NCI-H2081 treated with DMSO at 0.1 percent for 48 hours (cell line): ENCODE data around the gene NUP93.
"Not testable (repeated sequence)": the region's sequence is repeated elsewhere in the genome, so short reads cannot be mapped to it uniquely, and the experiment has no call there.

Experiments
- DNase-seq: peaks from one replicate; lab custom pipeline; 2025; lab: John Stamatoyannopoulos, UW

The NUP93 gene

DNA sequence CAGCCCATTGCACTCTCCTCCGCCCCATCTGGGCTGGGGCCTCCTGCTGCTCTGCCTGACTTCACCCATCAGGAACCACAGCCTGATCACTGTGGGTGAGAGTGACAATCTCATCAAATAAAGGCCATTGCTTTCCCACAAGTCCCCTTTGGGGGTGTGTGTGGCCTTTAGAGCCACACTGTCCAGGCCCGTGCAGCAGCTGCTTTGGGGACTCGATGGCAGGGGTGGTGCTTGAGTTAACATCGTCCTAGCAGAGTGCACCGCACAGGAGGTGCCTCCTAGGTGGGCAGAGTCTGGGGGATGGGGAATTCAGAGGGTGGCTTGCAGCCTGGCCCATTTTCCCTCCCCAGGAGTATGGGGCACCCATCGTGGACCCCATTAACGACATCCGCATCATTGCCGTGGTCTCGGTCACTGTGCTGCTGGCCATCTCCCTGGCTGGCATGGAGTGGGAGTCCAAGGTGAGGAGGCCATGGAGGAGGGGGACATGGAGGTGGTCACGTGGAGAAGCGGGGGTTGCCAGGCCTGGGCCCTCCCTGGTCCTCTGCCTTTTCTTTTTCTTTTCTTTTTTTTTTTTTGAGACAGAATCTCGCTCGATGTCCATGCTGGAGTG, 140.5 kb downstream of the NUP93 start:
- DNase-seq = no peak

DNA sequence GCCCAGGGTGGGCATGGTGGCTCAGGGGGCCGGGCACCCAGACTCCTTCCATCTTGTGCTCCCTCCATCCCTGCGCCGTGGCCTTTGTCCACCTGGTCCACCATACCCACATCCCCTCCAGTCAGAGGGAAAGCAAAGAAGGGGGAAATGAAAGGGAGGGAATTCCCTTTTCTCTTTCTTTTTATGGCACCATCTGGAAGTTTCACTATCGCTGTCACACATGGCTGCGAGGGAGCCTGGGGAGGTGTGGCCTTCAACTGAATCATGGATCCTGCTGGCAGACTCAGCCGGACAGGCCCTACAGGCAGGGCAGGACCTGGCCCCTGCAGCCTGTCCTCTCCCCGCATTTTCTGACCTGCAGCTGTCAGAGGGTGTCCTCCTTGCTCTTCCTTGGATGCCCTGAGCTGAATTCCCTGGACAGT, 141.3 kb downstream of the NUP93 start:
- DNase-seq = no peak

DNA sequence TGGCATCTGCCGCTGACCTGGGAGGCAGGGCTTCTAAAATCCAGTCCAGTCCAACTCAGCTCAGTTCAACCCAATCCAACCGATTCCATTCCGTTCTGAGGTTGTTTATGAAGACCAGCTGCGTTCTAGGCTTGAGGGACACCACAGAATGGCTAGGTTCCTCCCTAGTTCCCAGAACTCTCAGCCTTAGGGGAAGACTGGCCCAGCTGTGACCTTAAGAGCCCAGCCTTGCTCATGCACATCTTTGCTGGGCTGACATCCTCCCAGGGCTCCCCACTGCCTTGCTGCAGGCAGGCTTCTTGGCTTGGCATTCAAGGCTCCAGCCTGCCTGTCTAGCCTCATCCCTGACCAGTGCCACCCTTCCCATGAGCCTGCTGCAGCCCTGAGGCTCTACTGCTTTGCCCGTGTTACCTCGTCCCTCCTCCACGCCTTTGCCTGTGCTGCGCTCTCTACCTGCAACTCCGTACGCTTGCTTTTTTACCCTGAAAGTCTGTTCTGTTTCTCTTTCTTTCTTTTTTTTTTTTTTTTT, 143.0 kb downstream of the NUP93 start:
- DNase-seq = no peak

DNA sequence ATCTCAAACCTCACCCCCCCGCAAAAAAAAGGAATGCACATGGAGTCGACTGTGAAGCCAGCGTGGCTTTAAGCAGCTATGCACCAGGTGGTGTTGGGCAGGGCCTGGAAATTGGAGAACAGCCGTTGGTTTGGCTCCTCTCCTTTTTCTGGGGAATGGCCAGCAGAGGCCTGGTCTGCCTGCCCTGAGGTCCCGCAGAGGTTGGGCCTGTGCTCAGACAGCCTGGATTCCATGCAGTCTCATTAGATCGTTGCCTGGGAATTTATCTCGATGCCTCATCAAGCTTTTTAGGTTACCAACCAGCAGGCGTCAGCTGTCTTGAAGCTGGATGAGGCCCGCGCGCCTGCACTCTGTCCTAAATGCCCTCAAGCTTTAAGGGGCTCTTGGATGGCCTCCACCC, 144.9 kb downstream of the NUP93 start:
- no peak for DNase-seq

DNA sequence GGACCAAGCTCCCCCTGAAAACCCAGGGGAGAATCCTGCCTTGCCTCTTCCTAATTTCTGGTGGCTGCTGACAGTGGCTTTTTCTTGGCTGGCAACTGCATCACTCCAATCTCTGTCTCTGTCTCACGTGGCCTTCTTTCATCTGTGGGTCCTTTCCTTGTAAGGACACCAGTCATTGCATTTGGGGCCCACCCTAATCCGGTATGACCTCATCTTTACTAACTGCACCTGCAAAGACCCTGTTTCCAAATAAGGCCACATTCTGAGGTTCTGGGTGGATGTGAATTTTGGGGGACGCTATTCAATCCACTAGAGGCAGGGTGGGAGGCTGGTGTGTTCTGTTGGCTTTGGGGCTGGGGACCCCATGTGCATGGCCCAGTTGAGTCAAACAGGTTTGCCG, 146.1 kb downstream of the NUP93 start:
- no peak for DNase-seq

DNA sequence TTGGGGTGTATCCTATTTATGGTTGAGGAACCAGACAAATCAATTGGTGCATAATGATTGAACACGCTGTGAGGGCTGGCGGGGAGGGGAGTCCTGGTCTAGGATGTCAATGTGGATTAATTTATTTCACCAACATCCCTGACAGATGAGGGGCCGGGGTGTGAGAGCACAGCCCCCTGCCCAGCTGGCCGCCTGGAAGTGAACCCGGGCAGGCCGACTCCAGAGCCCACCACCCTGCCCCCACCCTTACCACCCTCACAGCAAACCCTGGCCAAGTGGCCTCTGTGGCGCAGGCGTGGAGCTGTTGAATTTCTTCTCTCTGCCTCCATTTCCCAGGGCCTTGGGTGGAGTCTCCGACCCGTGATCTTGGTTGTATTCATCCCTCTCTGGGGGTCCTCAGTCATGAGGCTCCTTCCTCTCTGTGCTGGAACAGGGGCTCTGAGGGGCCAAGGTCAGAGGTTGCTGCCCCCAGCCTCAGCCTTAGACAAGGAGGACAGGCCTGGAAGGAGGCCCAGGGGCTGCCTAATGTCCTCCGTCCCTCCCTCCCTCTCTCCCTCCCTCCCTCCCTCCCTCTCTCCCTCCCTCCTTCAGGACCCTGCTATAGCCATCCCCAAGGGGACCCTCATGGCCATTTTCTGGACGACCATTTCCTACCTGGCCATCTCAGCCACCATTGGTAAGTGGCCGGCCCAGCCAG, 147.7 kb downstream of the NUP93 start:
- DNase-seq = no peak

DNA sequence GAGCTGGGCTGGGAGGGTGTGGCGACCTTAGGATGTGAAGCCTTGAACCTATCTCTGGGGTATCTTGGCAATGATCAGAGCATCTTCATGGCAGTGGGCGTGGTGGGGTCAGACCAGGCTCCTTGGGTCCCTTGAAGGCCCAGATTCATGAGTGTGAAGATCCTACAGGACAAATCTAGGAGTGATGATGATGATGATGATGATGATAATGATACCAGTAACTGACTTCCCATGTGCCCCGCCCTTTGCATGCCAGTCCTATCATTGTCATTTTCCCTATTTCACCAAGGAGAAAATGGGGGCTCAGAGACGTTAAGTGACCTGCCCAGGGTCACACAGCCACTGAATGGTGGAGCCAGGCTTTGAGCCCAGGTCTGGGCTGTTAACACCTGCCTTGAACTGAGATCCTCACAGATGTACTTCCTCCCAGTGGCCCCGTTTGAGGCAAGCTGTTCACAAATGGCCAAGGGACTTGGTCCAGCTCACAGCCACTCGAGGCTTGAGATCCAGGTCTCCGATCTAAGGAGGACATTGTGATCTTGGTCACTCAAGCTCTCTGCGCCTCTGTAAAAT, 148.4 kb downstream of the NUP93 start:
- DNase-seq = no peak

DNA sequence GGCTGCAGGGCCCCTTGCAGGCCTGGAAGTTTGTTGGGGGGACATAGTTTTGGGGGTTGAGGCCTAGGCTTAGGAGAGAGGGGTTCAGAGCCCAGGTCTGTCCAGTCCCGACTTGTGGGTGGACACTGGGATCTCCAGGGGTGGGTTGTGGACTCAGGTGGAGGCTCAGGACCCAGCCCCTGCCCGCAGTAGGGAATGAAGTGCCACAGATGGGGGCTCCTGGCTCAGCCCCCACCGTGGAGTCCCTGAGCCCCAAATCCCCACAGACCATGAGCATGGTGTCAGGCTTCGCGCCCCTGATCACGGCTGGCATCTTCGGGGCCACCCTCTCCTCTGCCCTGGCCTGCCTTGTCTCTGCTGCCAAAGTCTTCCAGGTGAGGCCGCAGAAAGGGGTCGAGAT, 149.3 kb downstream of the NUP93 start:
- no peak for DNase-seq

DNA sequence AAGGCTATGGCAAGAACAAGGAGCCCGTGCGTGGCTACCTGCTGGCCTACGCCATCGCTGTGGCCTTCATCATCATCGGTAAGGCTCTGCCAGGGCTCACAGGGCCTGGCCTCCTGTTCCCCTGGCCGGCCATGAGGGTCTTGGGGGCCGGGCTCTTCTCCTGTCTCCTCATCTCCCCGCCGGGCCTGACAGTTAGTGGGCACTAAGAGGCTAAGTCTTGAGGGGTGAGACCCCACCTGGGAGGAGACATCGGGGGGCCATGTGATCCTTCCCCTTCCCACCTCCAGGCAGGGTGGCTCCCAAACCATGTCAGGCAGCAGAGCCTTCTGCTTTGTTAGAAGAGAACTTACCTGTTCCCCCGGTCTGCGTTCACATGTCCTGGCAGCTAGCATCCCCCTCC, 150.2 kb downstream of the NUP93 start:
- no peak for DNase-seq

DNA sequence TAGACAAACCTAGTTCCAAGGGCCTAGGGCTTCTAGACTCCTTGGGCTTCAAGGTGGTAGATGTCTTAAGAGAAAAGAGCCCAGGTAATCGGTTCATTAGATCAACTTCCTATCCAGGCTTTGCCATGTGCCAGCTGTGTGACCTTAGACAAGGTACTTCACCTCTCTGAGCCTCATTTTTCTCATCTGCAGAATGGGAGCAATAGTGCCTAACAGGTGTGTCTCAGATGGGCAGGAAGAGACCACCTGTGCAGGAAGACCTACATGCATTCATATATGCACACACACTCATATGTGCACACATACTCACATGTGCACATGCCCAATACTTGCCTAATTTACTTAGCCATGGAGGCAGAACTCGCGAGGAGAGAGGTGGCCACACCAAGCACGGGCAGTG, 150.8 kb downstream of the NUP93 start:
- DNase-seq = no peak

DNA sequence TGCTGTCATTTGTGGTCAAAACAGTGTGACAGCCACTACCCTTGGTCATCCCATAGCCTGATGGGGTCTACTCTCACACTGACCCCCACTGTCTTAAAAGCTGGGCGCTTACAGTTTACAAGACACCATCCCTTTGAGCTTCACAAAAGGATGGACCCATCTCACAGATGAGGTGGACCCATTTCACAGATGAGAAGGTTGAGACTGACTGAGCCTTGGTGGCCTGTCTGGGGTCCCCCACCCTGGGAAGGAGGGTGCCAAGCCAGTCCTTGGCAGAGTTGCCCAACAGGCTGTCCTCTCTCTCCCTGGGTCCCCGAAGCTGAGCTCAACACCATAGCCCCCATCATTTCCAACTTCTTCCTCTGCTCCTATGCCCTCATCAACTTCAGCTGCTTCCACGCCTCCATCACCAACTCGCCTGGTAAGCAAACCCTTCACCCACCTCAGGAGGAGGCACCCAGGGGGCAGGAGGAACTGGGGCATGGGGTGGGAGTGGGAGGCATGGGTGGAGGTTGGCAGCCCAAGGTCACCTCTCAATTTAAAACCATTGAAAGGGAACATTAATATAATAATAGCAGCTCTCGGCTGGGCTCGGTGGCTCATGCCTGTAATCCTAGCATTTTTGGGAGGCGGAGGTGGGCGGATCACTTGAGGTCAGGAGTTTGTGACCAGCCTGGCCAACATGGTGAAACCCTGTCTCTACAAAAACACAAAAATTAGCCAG, 152.3 kb downstream of the NUP93 start:
- no peak for DNase-seq

DNA sequence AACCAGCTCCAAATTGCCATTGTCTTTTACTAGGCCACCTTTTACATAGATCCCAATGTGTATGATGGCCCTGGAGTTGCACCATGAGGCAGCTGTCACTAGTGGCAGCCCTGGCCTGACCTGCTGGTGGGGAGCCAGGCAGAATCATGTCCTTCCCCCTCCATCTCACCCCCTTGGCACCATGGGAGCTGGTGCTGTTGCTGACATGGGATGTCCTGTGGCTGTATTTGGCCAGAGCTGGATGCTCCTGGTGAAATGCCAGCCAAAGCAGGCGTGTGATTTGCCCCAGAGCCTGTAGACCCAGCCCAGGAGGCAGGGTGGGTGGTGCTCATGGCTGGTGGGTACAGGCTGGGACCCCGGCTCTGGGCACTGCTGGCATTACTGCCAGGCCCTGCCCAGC, 153.7 kb downstream of the NUP93 start:
- no peak for DNase-seq

DNA sequence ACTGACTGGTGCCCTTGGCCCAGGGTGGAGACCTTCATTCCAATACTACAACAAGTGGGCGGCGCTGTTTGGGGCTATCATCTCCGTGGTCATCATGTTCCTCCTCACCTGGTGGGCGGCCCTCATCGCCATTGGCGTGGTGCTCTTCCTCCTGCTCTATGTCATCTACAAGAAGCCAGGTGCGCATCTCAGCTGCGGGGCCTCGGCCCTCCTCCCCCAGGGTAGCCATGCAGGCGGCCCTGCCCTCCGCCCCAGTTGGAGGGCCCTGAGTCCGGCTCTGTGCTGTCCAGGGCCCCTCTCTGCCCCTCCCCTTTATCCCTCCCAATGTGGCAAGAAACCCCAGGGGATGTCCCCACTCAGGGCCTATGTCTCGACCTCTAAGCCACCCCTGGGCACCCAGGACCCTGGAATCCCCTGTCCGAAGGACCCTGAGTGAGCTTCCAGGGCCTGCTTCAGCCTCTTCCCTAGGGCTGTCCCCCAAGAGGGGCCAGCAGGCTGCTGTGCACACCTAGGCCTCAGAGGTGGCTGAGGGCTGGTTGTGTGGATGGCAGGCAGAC, 154.2 kb downstream of the NUP93 start:
- no peak for DNase-seq

DNA sequence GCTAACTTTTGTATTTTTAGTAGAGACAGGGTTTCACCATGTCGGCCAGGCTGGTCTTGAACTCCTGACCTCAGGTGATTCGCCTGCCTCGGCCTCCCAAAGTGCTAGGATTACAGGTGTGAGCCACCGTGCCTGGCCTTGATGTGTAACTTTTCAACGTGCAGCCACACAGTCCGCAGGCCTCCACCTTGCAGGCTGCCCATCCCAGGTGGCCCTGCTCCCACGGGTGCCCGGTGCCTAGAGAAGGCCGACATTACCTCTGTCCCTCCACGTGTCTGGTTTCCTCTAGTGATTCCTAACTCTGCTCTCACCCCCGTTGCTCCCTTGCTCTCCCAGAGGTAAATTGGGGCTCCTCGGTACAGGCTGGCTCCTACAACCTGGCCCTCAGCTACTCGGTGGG, 155.0 kb downstream of the NUP93 start:
- not testable (repeated sequence) for DNase-seq

DNA sequence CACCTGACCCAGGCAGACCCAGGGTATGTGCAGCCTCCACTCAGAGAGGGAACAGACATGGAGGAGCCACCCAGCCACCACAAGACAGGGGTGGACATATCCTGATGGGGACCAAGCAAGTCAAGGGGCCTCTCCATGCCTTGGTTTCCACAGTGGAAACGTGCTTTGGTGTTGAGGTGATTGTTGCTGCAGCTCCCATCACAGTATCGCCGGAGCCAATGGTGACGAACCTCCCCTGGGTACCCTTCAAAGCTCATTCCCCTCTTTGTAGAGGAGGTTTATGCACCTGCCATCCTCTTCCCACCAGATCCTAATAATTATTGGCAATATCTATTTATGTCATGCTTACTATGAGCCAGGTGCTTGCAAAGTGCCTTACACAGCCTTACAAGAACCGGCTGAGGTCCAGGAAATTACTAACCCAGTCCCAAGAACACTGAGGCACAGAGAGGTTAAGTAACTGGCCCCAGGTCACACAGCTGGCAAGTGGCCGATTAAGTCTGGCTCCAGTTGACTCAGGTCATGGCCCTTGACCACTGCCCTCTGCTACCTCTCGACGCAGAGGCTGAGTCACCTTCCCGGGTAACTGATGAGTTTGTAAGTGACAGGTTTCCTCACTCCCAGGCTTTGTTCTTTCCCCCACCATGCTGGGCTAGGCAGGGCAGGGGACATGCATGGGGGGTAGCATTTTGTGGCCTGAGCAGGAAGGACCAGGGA, 155.7 kb downstream of the NUP93 start:
- no peak for DNase-seq

DNA sequence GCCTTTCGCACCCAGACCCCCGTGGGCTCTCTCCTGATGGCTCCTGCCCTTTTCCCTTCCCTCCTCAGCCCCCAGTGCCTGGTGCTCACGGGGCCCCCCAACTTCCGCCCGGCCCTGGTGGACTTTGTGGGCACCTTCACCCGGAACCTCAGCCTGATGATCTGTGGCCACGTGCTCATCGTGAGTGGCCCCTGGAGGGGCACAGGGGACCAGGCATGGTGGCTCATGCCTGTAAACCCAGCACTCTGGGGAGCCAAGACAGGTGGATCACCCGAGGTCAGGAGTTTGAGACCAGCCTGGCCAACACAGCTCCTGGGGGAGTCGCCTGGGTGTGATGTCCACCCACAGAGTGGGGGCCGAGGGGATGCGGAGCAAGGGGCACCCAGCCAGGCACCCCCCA, 156.4 kb downstream of the NUP93 start:
- DNase-seq = no peak

DNA sequence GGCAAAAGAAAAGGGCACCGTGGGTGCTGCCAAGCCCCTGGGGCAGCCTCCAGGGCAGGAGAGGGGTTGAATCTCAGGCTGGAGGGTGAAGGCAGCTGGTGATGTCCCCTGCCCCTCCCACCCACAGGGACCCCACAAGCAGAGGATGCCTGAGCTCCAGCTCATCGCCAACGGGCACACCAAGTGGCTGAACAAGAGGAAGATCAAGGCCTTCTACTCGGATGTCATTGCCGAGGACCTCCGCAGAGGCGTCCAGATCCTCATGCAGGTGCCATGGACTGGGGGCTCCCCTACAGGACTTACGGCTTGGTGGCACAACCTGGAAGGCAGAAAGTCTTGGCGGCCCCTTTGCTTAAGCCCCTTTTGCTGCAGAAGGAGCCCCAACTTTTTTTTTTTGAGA, 156.9 kb downstream of the NUP93 start:
- DNase-seq = no peak

DNA sequence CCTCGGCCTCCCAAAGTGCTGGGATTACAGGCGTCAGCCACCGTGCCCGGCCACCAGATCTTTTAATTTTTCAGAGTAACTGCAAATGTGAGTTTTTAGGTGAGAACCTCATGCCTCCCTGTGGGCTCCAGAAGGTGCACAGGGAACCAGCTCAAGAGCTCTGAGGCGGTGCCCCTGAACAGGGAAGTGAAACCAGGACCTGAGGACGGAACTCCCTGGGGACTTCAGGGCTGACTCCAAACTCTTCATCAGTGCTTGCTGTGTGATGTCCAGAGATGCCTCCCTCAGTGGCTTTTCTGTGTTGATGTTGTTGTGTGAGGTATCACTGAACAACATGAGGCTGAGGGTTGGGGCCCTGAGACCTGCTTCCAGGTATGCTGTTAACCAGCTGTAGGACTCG, 158.9 kb downstream of the NUP93 start:
- DNase-seq = no peak

DNA sequence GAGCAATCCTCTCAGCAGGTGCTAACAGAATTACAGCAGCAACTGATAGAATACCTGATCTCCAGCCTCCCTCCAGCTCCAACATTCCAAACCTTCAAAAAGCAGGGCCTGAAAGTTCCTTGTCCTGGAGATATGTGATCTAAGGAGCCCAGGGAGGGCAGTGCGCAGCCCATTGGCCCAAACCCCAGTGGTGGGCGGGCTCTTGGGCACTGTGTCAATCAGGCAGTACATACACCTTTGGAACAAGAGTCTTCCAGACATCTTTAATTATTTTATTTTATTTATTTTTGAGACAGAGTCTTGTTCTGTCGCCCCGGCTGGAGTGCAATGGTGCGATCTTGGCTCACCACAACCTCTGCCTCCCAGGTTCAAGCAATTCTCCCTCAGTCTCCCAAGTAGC, 159.3 kb downstream of the NUP93 start:
- DNase-seq = no peak

DNA sequence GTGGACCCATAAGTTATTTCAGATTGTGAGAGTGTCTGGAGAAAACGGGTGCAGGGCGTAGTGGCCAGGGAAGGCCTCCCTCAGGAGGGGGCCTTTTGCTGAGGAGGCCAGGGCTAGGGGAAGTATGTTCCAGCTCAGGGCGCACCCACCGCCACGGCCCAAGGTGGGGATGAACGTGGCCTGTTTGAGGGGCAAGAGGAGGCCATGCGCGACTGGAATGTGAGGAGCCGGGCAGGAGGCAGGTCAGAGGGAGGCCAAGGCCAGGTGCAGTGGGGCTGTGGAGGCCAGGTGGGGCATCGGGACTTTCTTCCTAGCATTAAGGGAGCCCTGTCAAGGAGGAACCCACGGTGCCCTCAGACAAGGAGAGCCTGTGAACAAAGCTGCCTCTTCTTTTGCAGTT, 161.8 kb downstream of the NUP93 start:
- no peak for DNase-seq

DNA sequence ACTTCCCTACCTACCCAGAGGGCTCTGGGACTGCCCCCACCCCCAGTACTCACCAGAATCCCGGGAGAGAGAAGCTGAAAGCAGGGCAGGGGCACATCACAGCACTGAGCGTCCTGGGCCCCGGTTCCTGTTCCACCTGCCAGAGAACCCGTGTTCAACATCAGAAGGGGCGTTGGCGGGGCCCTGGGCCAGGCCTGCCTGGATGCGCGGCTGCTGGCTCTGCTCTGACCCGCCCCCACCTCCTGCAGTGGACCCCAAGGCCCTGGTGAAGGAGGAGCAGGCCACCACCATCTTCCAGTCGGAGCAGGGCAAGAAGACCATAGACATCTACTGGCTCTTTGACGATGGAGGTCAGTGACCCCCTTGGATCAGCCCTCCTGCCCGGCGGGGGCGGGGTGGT, 162.8 kb downstream of the NUP93 start:
- DNase-seq = no peak
